ENCODE results near the gene CNNM2.
"Not testable (repeated sequence)": the region's sequence is repeated elsewhere in the genome, so short reads cannot be mapped to it uniquely, and the experiment has no call there.

DNA sequence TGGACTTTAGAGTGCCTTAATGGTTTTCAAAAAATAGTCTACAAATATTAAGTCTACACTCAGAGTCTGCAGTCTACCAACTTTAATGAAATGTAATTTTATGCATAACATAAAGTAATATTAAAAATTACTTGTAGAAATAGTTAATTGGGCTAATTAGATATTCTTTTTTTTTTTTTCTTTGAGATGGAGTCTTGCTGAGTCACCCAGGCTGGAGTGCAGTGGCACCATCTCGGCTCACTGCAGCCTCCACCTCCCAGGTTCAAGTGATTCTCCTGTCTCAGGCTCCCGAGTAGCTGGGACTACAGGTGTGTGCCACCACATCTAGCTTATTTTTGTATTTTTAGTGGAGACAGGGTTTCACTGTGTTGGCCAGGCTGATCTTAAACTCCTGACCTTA is 46.0 kb downstream of the CNNM2 start:
- not testable (repeated sequence) for TF ChIP-seq SPI1 (IDR thresholded peaks at IDR 0.05; ENCODE audit: borderline replicate concordance, low read depth); POLR2AphosphoS5 (IDR thresholded peaks at IDR 0.05; ENCODE audit: low read depth)
